Measurements from ENCODE around the gene LAMC2. TPM values are rescaled to one million over a fixed set of nuclear protein-coding genes. Genes with fewer than 3 reads are reported as not detected.

The LAMC2 gene
- total and polyA plus RNA-seq, 2 of the 8 experiments (the other 6 are each of a cell fraction or from before 2014, with no cell fraction given): 4.6 to 12.9 TPM

DNA sequence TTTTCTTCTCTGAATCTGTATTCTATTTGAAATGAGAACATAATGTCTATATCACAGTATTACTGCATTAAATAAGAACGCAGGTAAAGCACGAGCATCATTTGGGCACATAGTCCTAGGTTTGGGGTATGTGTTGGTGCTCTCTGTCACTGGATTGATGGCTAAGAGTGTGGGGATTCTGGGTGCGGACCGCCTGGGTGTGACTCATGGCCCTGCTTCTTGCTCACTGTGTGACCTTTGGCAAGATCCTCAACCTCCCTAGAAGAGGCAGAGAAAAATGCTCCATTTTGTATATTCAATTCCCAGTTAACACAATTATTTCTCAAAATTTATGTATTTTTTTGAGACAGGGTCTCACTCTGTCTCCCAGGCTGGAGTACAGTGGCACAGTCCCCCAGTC, 99.7 kb downstream of the LAMC2 start (continued):
- TF ChIP-seq FOSL1 (IDR thresholded peaks at IDR 0.05; ENCODE audit: insufficient read depth, low read depth, low read length): no peak
- TF ChIP-seq, protein P1, sequence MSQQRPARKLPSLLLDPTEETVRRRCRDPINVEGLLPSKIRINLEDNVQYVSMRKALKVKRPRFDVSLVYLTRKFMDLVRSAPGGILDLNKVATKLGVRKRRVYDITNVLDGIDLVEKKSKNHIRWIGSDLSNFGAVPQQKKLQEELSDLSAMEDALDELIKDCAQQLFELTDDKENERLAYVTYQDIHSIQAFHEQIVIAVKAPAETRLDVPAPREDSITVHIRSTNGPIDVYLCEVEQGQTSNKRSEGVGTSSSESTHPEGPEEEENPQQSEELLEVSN (IDR thresholded peaks at IDR 0.05): no peak
- TF ChIP-seq RNF2 (IDR thresholded peaks at IDR 0.05; ENCODE audit: borderline replicate concordance, low read depth, low read length, missing control alignments, poor library complexity, severe bottlenecking): no peak
- no peak for TF ChIP-seq TAF1 (IDR thresholded peaks at IDR 0.05; ENCODE audit: low read depth, low read length)
- no peak for TF ChIP-seq KDM1A (IDR thresholded peaks at IDR 0.05; ENCODE audit: borderline replicate concordance, low read length)
- TF ChIP-seq SRF (IDR thresholded peaks at IDR 0.05; ENCODE audit: low read depth, low read length): no peak
